GM21825 (cell line): Measurements from ENCODE around the gene SLC66A1.
A peak's percentile ranks its signal among the peaks of the same experiment; 100 is the strongest.
"Not testable (repeated sequence)": the region's sequence is repeated elsewhere in the genome, so short reads cannot be mapped to it uniquely, and the experiment has no call there.

ENCODE experiments used
- ATAC-seq: cut with Tn5 transposase; IDR thresholded peaks from one replicate; pipeline ENCODE4 v1.9.1; 2021; ENCODE audit warnings: mild to moderate bottlenecking, moderate library complexity; ENCODE audit not compliant: unreplicated experiment

Gene SLC66A1

DNA sequence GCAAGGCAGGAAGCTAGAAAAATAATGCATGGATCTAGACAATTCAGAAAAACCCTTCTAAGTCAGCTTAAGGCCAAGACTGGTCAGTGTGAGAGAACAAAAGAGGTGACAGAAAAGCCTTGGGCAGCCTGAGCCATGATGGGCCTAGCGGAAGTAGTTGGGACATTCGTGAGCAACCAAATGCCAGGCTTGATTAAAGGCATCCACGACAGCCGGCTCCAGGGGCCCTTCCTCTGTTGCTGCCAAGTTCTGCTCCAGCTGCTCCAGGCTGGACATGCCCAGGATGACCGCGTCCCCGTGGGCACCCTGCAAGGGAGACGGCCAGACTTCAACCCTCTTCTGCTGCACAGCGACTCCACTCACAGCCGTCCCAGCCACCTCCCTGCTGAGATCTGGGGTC lies 8.0 kb upstream of the SLC66A1 start:
- not testable (repeated sequence) for ATAC-seq

DNA sequence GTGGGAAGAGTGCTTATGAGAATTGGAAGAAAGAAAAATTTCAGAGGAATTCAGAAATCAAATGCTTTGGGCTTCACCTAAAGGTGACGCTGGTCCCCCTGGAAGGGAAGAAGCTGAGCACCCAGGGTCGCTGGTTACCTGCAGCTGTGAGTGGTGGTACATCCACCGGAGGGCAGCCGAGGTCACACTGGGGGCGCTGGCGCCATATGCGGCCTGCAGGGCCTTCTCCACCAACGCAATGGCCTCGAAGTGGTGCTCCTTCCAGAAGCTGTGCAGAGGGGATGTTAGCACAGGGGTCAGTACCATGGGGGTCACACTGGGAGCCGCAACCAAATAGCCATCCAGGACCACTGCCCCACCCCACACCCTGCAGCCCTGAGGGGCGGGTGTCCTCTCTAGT lies 6.2 kb upstream of the SLC66A1 start:
- no peak for ATAC-seq

DNA sequence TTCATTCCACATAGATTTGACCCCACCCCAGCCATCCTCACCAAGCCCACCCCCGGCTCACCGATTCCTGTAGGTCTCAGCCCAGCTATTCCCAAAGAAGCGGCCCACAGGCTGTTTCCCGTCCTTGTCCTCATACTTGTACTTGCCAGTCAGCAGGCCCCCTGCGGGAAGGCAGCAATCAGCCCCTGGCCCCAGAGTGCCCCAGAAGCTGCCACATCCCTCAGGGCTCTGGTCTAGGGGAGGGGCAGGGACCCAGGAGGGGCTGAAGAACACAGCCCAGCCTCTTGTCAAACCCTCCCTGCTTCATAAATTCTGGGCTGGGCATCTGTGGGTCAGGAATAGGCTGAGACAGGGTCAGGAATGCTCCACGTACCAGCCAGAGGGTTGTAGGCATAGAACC lies 5.2 kb upstream of the SLC66A1 start:
- no peak for ATAC-seq

DNA sequence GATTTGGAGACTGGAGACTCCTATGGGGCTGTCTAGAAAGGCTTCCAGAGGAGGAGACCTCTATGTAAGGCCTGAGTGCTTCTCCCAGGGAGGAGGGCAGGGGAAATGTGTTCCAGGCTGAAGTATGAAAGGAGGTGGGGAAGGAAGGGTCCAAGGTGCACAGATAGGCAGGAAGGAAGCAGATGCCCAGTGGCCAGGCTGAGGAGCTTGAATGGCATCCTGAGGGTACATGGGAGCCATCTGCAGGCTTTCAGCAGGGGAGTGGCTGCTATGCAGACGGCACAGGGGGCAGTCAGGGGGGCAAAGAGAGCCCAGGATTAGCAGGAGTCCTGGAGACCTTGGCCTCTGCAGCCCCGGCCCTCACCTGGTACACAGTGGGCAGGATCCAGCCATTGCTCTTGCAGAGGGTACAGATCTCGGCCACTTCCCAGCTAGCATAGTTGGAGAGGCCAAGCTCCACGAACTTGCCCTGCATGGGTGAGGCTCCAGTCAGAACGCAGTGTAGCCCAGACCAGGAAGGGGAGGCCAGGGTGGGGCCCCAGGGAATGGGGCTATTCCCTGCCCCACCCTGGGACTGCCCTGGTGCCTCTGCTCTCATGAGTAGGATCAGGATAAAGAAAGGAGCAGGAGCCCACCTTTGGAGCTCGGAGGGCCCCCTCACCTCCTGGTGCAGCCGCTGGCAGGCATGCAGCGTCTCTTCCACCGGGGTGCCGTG lies 4.2 kb upstream of the SLC66A1 start:
- no peak for ATAC-seq

DNA sequence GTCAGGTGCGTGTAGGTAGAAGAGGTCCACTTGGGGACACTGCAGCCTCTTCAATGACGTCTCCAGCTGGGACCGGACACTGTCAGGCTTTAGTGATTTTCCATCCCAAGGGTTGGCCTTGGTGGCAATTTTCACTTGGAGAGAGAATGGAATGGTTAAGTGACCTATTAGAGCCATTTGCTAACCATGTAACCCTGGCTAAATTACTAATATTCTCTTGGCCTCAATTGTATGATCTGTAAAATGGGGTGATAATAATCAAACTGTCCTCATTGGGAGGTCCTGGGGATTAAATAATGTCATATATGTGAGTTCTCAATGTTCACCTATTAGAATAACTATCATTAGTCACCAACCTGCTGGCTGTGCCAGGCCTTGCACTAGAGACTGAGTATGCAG lies 3.6 kb upstream of the SLC66A1 start:
- ATAC-seq: no peak

DNA sequence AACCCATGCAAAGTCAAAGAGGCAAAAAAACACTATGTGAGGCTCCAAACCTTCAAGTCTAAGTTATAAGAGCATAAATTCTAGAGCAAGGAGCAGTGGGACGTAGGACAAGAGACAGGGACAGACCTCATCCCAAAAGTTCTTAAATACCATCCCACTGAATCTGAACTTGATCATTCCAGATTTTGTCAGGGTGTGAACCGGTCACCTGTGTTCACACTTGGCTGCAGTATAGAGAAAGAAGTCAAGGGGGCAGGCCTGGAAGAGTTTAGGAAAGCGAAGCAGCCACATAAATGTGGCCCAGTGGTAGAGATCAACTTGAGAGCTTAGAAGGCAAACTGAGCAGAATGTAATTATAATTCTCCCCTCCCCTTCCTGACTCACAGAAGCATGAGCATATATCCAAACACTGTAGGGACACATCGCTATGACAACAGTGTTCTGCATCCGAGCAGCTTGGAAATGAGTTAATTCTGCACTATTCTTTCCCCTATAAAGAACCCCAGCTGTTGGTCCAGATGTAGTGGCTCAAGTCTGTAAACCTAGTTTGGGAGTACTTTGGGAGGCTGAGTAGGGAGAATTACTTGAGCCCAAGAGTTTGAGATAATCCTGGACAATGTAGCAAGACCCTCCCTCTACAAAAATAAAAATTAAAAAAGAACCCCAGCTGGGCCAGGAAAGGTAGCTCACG lies 2.9 kb upstream of the SLC66A1 start:
- ATAC-seq: no peak

DNA sequence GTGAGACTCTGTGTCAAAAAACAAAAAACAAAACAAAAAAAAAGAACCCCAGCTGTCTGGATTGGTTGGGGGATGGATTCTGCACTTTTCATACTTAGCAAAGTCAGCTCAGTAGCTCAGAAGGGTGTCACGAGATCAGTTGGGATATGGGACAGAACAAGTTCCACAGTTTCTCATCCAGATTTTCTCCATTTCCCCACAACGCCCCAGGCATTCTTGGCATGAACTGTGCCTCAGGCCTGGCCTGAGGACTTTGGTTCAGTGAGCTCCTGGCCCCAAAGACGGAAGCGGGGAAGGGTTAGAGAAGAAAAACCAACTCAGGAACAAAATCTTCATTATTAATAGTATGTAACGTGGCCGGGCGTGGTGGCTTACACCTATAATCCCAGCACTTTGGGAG lies 2.1 kb upstream of the SLC66A1 start:
- ATAC-seq: no peak

DNA sequence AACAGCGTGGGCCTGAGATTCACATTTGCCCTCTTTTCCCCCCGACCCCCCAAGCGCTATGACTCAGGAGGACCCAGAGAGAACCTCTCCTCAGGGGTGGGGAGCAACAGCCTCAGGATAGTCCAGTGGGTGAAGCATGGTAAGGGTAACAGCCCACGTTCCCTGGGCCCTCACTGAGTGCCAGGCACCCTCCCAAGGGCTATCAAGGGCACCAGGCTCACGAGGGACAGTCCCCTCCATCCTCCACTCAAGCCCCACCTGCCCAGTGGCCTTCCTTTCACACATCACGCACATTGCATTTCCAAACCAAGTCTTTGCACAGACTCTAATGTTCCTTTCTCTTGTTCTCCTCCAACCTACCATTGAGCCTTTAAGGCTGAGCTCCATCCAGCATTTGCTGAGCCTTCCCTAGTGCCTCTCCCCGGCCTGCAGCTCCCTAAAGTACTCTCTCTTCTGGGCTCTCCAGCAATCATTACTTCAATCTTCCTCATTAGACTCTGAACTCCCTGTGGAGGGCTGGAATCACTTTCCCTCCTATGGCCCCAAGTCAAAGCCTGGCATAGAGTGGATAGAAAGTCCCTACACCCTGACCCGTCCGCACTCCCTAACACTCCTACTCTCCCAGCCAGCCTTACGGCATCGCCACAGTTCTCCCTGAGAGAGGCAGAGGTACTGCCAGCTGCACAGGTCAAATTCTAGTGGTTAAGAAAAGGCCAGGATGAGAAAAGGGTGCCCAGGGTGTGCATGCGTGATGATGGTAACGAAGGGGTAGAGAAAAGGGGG lies 1.2 kb upstream of the SLC66A1 start:
- no peak for ATAC-seq

DNA sequence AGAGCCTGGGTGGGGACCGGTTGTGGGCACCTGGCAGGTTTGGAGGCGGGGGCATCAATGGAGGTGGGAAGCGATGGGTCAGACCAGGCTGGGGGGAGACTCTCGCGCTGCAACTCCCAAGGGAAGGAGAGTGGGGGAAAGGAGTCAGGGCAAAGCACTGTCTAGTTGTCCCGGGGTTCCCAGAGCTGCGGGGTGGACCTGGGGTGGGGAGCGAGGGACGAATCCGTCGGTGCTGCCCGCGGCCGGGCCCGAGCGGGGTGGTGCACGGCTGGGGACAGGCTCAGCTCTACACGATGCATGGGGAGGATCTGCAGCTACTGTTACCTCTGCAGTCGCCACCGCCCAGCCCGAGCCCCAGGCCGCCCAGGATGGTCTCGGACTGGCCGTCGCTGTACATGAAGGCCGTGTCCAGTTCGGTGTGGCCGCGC lies 609 bp upstream of the SLC66A1 start:
- no peak for ATAC-seq

DNA sequence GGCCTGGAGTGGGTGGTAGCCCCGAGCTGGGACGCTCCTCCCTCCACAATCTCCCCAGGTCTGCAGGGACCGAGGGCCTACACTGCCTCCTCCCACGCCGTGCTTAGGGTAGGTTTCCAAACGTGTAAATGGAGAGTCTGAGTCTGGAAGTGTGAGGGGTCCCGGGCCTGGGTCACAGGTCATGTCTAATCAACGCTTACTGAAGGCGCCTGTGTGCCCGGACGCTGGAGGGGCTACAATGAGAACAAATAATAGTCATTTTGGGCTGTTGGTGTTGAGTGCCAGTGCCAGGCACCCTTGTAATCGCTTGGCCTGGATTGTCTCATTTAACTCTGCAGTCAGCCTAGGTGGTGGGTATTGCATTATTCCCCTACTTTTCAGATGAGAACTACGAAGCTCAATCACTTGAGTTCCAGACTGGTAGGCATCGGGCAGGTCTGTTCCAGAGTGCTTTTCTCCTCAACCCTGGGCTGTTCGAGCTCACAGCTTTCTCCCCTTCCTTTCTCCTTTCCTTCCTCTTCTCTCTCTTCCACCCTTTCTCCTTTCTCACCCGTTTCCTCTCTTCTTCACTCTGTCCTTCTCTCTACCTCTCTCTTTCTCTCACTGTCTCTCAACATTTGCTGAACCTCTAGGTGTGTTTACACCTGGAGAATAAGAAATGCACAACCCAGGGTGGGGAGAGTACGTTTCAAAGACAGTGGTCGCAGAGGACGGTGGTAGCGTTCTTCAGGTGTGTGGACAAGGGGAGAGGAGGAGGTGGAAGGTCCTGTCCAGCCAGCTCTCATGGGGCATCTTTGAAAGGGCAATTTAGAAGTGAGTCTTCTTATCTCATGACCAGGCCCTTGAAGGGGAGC lies 883 bp downstream of the SLC66A1 start:
- ATAC-seq: peak; percentile 4

DNA sequence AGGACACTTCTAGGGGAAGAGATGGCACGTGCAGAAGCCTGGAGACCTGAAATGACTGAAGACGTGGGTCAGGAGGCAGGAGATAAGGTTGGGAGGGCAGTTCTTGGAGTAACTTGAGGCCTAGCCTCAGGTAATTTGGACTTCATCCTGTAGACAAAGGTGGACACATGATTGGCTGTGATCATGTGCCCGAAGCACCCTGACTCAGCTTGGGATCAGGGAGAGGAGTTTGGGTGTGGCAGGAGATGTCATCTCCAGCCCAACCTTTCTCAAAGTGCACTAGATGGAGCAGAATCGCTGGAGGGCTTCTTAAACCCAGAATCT lies 1.5 kb downstream of the SLC66A1 start:
- no peak for ATAC-seq

DNA sequence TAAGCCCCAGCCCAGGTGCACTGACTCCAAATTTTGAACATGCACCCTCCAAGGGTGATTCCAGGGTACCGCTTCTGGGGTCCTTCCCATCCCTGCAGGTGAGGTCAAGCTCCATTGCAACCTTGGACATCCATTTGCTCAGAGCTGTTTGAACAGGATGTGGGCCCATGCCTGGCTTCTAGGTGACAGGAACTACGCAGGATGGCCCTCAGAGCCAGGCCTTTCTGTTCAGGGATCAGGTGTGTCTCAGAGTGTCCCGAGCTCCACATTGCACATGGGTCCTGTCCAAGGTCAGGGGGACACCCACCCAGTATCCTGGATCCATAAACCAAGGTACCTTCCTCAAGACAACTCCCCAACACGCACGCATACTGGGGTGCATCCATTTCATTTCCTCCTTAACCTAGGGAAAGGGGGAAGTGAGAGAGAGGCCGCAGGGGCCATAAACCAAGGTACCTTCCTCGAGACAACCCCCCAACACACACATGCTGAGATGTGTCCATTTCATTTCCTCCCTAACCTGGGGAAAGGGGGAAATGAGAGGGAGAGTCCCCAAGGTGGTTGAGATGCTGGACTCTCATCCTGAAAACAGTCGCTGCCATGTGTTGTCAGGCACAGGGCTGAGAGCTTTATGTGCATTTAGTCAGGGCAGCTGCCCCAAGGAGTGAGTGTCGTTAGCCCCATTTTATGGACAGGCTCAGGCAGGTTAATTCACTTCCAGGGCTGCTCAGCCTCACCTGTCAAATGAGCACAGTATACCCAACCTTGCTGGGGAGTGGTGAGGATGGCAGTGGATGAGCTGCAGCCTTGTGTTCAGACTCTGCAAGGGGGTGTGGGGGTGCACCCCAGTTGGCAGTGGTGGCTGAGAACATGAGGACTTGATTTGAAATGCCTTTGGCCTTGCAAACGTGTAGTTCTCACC lies 2.1 kb downstream of the SLC66A1 start:
- no peak for ATAC-seq

DNA sequence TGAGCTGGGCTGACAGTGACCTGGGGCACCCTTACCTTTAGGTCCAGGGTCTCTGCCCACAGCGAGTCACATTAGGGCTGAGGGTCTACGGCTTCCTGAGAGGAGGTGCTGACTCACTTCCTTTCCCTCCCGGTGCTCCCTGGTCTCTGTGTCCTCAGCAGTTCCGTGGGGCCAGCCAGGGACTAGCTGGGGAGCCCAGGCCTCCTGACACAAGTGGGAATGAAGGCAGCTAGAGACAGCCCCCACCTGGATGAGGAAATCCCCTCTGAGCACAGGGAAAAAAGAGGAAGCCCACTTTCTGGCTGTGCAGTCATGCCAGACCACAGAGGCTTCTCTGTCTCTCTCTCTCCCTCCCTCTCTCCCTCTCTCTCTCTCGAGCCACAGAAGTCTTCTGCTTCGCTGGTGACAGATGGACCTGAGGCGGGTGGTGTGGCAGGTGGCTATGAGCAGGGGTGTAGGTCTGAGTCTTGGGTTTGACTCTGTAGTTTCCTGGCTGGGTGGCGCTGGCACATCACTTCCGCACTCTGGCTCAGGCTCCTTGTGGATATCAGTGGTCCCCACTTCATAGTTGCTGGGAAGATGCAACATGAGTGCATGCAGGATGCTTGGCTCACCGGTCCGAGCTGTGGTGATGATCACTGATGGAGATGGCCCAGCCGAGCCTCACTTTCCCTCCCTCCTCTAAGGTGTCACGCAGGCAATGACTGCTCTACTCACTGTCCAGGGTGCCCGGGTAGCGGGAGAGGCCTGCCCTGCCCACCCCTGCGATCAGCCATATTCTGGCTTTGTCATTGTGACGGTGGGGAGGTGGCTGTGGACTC lies 3.5 kb downstream of the SLC66A1 start:
- ATAC-seq: peak; percentile 26

DNA sequence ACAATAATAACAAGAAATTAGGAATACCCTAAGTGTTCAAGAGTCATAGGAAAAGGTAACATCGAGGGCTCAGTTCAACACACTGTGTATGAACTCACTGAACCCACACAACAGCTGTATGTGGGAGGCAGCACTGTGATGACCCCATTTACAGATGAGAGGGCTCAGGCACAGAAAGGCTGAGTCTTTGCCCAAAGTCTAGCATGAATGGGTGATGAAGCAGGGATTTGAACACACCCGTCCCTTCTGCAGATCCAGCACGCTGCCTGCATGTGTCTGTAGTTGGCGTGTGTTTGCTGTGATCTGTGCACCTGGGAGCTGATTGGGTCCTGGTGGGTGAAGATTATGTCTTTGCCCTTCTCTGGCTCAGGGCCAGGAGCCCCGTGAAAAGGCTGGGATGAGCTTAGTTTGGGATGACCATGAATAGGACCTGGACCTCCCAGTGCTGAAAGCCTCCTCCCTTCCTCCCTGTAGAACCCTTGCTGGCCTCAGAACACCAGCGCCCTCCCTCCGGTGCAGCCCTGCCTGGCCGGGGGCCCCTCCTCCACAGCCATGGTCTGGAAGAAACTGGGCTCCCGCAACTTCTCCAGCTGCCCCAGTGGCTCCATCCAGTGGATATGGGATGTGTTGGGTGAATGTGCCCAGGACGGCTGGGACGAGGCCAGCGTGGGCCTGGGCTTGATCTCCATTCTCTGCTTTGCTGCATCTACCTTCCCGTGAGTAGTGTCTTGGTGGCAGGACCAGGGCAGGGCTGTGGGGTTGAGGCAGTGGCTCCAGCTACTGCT lies 5.2 kb downstream of the SLC66A1 start:
- ATAC-seq: no peak

DNA sequence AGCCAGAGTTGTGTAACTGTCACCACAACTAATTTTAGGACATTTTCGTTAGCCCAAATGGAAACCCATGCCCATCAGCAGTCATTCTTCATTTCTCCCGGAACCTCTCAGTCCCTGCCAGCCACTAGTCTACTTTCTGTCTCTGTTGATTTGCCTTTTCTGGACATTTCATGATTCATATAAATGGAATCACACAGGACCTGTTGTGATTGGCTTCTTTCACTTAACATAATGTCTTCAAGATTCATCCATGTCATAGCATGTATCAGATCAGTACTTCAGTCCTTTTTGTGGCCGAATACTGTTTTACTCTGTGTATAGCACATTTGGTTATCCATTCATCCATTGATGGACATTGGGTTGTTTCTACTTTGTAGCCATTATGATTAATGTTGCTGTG lies 7.1 kb downstream of the SLC66A1 start:
- no peak for ATAC-seq

DNA sequence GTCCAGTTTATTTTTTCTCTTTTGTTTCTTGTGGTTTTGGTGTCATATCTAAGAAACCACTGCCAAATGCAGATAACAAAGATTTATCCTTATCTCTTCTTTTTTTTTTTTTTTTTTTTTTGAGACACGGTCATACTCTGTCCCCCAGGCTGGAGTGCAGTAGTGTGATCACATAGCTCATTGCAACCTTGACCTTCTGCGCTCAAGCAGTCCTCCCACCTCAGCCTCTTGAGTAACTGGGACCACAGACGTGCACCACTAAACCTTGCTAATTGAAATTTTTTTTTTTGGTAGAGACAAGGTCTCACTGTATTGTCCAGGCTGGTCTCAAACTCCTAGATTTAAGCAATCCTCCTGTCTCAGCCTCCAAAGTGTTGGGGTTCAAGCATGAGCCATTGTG lies 8.9 kb downstream of the SLC66A1 start:
- no peak for ATAC-seq

DNA sequence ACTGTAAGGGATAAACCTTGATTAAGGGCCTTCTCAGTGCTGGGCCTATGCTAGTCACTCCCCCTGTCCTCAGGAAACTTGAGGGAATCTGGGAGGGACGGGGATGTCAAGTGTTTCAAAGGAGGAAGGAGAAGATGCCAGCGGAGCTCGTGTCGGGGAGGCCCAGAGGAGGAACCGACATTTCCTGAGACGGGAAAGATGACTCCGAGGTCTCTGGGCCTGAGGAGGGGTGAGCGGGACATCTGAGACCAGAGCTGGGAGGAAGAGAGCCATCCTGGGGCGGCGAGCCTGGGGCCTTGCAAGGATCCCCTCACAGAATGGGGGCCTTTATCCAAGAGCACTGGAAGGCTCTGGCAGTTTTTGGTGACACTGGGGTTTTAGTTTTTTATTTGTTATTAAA lies 10.4 kb downstream of the SLC66A1 start:
- no peak for ATAC-seq

DNA sequence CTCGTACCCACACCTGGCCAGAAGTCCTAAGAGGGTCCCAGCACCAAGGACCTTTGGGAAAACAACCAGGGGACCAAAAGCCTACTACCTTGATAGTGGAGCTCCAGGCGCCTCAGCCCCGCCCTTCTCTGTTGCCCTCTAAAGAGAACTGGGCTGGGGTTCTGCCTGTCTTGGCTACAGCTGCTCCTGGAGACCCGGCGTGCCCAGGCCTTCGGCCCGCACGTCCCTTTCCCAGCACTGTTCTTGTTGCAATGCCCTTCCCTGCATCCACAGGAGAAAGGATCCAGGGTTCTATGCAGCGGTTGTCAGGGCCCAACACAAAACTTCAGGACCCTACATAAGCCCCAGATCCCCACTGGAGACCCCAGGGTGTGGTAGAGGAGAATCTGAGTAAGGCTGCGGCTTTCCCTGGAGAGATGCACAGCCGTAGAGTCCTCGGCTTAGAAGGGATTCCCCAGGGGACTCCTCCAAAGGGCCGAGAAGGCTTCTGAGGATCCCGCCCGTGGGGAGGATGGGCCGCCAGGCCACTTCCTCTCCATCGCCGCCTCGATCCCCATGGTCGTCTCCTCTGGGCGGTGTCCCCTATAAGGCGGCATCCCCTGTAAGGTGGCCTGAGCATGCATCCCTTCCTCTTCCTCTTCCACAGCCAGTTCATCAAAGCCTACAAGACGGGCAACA lies 12.0 kb downstream of the SLC66A1 start:
- no peak for ATAC-seq
